B cell (primary cell): ENCODE measurements around the gene AHDC1. TPM values are rescaled to one million over a fixed set of nuclear protein-coding genes. Genes with fewer than 3 reads are reported as not detected.

Source experiments
- ATAC-seq: fragments of 200-7000 bp; cut with Tn5 transposase; one replicate; pipeline ENCODE4 v1.10.0; 2021; ENCODE audit warnings: low read depth, mild to moderate bottlenecking, moderate number of reproducible peaks, moderate library complexity
- CTCF ChIA-PET: fragments of 350-600 bp; sonication (Branson Sonifier 250); formaldehyde crosslinking; loops from one replicate; lab custom pipeline; 2021; ENCODE audit warnings: antibody characterized with exemption, inconsistent platforms; lab: Charles Lee
- POLR2A ChIA-PET: fragments of 350-600 bp; sonication (Branson Sonifier 250); formaldehyde crosslinking; loops from one replicate; lab custom pipeline; 2021; ENCODE audit warnings: antibody characterized with exemption; lab: Charles Lee
- DNase-seq: peaks from one replicate; pipeline ENCODE4 v3.0.0; 2013
- H2AFZ ChIP-seq: 2 replicates; pipeline ENCODE4 v1.6.1; 2012; ENCODE audit warnings: mild to moderate bottlenecking, low read depth, low read length; ENCODE audit not compliant: insufficient read depth, poor library complexity, severe bottlenecking
- H3K27ac ChIP-seq, 2 donors: 1 replicate in 1 of 2; 2 replicates in 1 of 2; pipeline ENCODE4 v1.5.1; 2012 to 2013; ENCODE audit warnings: low read length in 2 of 2, mild to moderate bottlenecking in 2 of 2, moderate library complexity in 1 of 2
- H3K27me3 ChIP-seq, 4 experiments: fragments of 200-600 bp in 1 of 4; sonication (generic) in 1 of 4; replicated peaks in 1 of 4; 1 replicate in 2 of 4; 2 replicates in 2 of 4; pipeline versions ENCODE4 v1.6.1 to v1.7.0; 2013 to 2016; ENCODE audit warnings: low read length in 3 of 4, mild to moderate bottlenecking in 2 of 4, mixed read lengths in 1 of 4, moderate library complexity in 1 of 4; ENCODE audit not compliant: insufficient read depth in 4 of 4, control insufficient read depth in 3 of 4; ENCODE audit errors: control extremely low read depth in 1 of 4
- H3K36me3 ChIP-seq, 2 experiments: replicated peaks in 1 of 2; 1 replicate in 1 of 2; 2 replicates in 1 of 2; pipeline versions ENCODE4 v1.6.1 to v1.7.1; 2013; ENCODE audit warnings: low read length in 1 of 2; ENCODE audit not compliant: insufficient read depth in 2 of 2, control insufficient read depth in 1 of 2; ENCODE audit errors: control extremely low read depth in 1 of 2, extremely low read depth in 1 of 2
- H3K4me1 ChIP-seq, 2 donors: fragments of 200-600 bp in 1 of 2; sonication (generic) in 1 of 2; 1 replicate in 1 of 2; 2 replicates in 1 of 2; pipeline versions ENCODE4 v1.5.1 to v1.6.1; 2013 to 2017; ENCODE audit warnings: low read length in 2 of 2; ENCODE audit not compliant: control insufficient read depth in 2 of 2, insufficient read depth in 2 of 2
- H3K4me2 ChIP-seq: replicated peaks from 2 replicates; pipeline ENCODE3; 2012; ENCODE audit warnings: mild to moderate bottlenecking, low read depth, low read length; ENCODE audit not compliant: poor library complexity, severe bottlenecking
- H3K4me3 ChIP-seq, 5 experiments: fragments of 200-600 bp in 1 of 5; sonication (generic) in 1 of 5; 1 replicate in 3 of 5; 2 replicates in 2 of 5; pipeline versions ENCODE4 v1.5.1 to v1.7.0; 2011 to 2016; ENCODE audit warnings: low read length in 4 of 5, mild to moderate bottlenecking in 4 of 5, low read depth in 2 of 5, control low read depth in 1 of 5, moderate library complexity in 1 of 5; ENCODE audit not compliant: insufficient read depth in 1 of 5; ENCODE audit errors: control extremely low read depth in 1 of 5, extremely low read depth in 1 of 5
- H3K79me2 ChIP-seq: fragments of 200-600 bp; sonication (generic); one replicate; pipeline ENCODE4 v1.6.0; 2016; ENCODE audit warnings: low read length; ENCODE audit not compliant: control insufficient read depth, insufficient read depth
- H3K9ac ChIP-seq: fragments of 200-600 bp; sonication (generic); 2 replicates; pipeline ENCODE4 v1.6.1; 2017; ENCODE audit warnings: mild to moderate bottlenecking, low read length, moderate library complexity
- H3K9me3 ChIP-seq, 3 donors: one replicate each; pipeline versions ENCODE4 v1.6.1 to v1.7.1; 2013; ENCODE audit warnings: low read length in 2 of 3; ENCODE audit not compliant: control insufficient read depth in 2 of 3, insufficient read depth in 1 of 3; ENCODE audit errors: control extremely low read depth in 1 of 3
- H4K20me1 ChIP-seq: 2 replicates; pipeline ENCODE4 v1.6.0; 2012; ENCODE audit warnings: mild to moderate bottlenecking, low read length; ENCODE audit not compliant: insufficient read depth, control insufficient read depth, poor library complexity, severe bottlenecking
- H3K27ac Mint-ChIP-seq: one replicate; pipeline ENCODE4 v1.8.0; 2021; ENCODE audit warnings: mixed read lengths
- H3K27me3 Mint-ChIP-seq: one replicate; pipeline ENCODE4 v1.8.0; 2021; ENCODE audit warnings: mixed read lengths
- H3K4me1 Mint-ChIP-seq: one replicate; pipeline ENCODE4 v1.8.0; 2021; ENCODE audit warnings: mixed read lengths
- H3K4me3 Mint-ChIP-seq: one replicate; pipeline ENCODE4 v1.8.0; 2021; ENCODE audit warnings: mixed read lengths
- H3K9me3 Mint-ChIP-seq: one replicate; pipeline ENCODE4 v1.8.0; 2022; ENCODE audit warnings: mixed read lengths; ENCODE audit not compliant: insufficient read depth
- CTCF ChIP-seq: fragments of 200-600 bp; IDR thresholded peaks from one replicate; pipeline ENCODE4 v1.8.0; 2022; ENCODE audit warnings: antibody characterized with exemption, mild to moderate bottlenecking
- EZH2 ChIP-seq: IDR thresholded peaks from 2 replicates; pipeline ENCODE4 v1.6.1; 2012; ENCODE audit warnings: borderline replicate concordance, low read depth, mild to moderate bottlenecking, moderate library complexity, low read length; ENCODE audit not compliant: insufficient read depth, poor library complexity, severe bottlenecking
- whole genome bisulfite sequencing: methylation state at CpG from one replicate; pipeline ENCODE4 v1.1.5; 2013; ENCODE audit warnings: missing lambda C conversion rate; ENCODE audit not compliant: insufficient coverage; 5-methylcytosine and 5-hydroxymethylcytosine counted together
- intact Hi-C: fragments of 100-400 bp; cut with micrococcal nuclease; formaldehyde crosslinking; loops from one replicate; pipeline ENCODE4 v1.10.0; 2022
- polyA plus RNA-seq: library from polyadenylated mRNA; depleted of rRNA; stranded (reverse); fragments of >200 nt; gene quantifications from 2 replicates; pipeline ENCODE4 v1.2.3, GENCODE V29; 2012
- total RNA-seq, 2 donors: library from RNA; stranded (reverse); fragments of 120-200 nt in 1 of 2; gene quantifications; 1 replicate in 1 of 2; 2 replicates in 1 of 2; pipeline versions ENCODE4 v1.2.3 to v1.2.4, GENCODE V29; 2013 to 2022

Gene AHDC1
- total and polyA plus RNA-seq, 2 donors (not counting 1 experiment from before 2014, with no cell fraction given) = 6.2 to 32.0 TPM

DNA sequence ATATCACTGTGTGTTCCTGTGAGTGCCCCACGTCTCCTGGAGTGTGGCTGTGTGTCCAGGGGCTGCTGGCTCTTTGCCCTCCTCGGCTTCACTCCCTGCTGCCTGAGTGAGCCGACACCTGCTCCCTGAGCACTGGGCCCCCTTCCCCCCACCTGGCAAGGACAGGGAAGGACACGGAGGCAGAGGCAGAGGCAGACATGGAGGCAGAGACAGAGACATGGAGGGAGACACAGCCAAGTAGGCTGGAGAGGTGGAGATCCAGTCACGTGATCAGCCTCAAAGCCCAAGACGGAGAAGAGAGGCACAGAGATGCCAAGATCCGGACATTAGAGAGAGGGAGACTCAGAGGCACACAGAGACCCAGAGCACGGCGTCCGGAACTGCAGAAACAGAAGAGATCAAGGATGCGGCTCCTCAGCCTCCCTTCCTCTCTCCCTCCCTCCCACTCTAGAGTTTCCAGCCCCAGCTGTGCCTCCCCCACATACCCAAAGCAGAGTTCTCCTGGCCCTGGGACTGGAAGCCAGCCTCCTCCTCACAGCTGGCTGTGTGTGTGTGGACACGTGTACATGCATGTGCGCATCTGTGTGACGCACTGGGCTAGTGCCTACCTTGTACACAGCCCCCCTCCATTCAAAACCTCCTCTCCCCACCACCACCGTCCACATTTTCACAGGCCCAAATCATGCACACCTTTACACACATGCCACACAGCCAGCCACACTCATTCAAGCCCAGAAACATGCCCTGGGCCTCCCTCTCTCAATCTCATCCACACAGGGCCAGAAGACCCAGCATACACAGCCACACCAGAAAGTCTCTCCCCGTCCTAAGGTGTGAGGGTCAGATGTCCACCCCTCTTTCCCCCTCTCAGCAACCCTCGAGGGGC lies 74.9 kb downstream of the AHDC1 start:
- POLR2A ChIA-PET = interaction anchor here (0.6 kb wide), 1 partner anchor 42 kb away, joined by 3 read pairs; no protein-coding TSS in a partner anchor
- Mint-ChIP-seq H3K27me3 (no peaks in the 10 kb centered on the region), H3K9me3 (no peaks in the 10 kb centered on the region), H3K27ac (peak overlapping the region; percentile 94), H3K4me1 (peaks cover 47% of the 10 kb centered on the region), H3K4me3 (peak overlapping the region; percentile 90)
- peak overlapping the region; percentile 58 to 72 for H3K27ac ChIP-seq
- H3K36me3 ChIP-seq = peaks cover 0 to 5% of the 10 kb centered on the region in 2 experiments
- CTCF ChIA-PET = interaction anchor here (1.7 kb wide), 1 partner anchor 28 kb away, joined by 4 read pairs; no protein-coding TSS in a partner anchor
- H3K79me2 ChIP-seq = no peaks in the 10 kb centered on the region
- H3K9me3 ChIP-seq = no peaks in the 10 kb centered on the region
- DNase-seq = no peak
- H3K4me2 ChIP-seq = peak overlapping the region; percentile 87
- H3K4me1 ChIP-seq = peaks cover 43 to 45% of the 10 kb centered on the region in 2 donors
- no peaks in the 10 kb centered on the region for H3K27me3 ChIP-seq
- TF ChIP-seq EZH2 = no peak
- TF ChIP-seq CTCF = no peak
- peak overlapping the region; percentile 68 for H2AFZ ChIP-seq
- no peak overlapping the region for H3K4me3 ChIP-seq
- H3K9ac ChIP-seq = peak overlapping the region; percentile 63
- H4K20me1 ChIP-seq = no peaks in the 10 kb centered on the region
- no peak for ATAC-seq
- intact Hi-C loops = loop anchor here (1.0 to 10.0 kb wide), 3 partner anchors 54 to 198 kb away; partner anchors contain the start of gene FAM76A
- 79% methylated on average over 12 of the region's 17 CpGs for WGBS
